DOHH2 (cell line): ENCODE measurements around the gene CACHD1.

Experiments
- H3F3A ChIP-seq: fragments of 200-600 bp; sonication (generic), shearing (Covaris generic); 2 replicates; pipeline ENCODE4 v1.6.0; 2016; ENCODE audit warnings: antibody characterized with exemption, mild to moderate bottlenecking; ENCODE audit not compliant: control insufficient read depth, insufficient read depth
- H3K27ac ChIP-seq: fragments of 200-600 bp; sonication (generic); 2 replicates; pipeline ENCODE4 v1.5.1; 2014; ENCODE audit warnings: low read depth, mild to moderate bottlenecking, low read length, moderate library complexity
- H3K27me3 ChIP-seq: fragments of 200-600 bp; sonication (generic); 2 replicates; pipeline ENCODE4 v1.6.1; 2014; ENCODE audit warnings: mild to moderate bottlenecking, low read length, mixed read lengths; ENCODE audit not compliant: control insufficient read depth
- H3K36me3 ChIP-seq: fragments of 200-600 bp; sonication (generic); 2 replicates; pipeline ENCODE4 v1.6.1; 2014; ENCODE audit warnings: mild to moderate bottlenecking, low read length, moderate library complexity, mixed read lengths; ENCODE audit not compliant: control insufficient read depth
- H3K4me1 ChIP-seq: fragments of 200-600 bp; sonication (generic); 2 replicates; pipeline ENCODE4 v1.6.1; 2014; ENCODE audit warnings: mild to moderate bottlenecking, low read length, mixed read lengths; ENCODE audit not compliant: control insufficient read depth
- H3K4me2 ChIP-seq: fragments of 200-600 bp; sonication (generic); 2 replicates; pipeline ENCODE4 v1.6.0; 2014; ENCODE audit warnings: mild to moderate bottlenecking, low read length, moderate library complexity
- H3K4me3 ChIP-seq: fragments of 200-600 bp; sonication (generic); 2 replicates; pipeline ENCODE4 v1.5.1; 2014; ENCODE audit warnings: mild to moderate bottlenecking, low read length, mixed read lengths
- H3K79me2 ChIP-seq: fragments of 200-600 bp; sonication (generic); 2 replicates; pipeline ENCODE4 v1.6.1; 2014; ENCODE audit warnings: mild to moderate bottlenecking, low read length, mixed read lengths; ENCODE audit not compliant: control insufficient read depth
- H3K9me2 ChIP-seq: fragments of 200-600 bp; sonication (generic); replicated peaks from 2 replicates; pipeline ENCODE4 v1.6.1; 2014; ENCODE audit warnings: mild to moderate bottlenecking, low read length, mixed read lengths; ENCODE audit not compliant: control insufficient read depth
- H3K9me3 ChIP-seq: fragments of 200-600 bp; sonication (generic); 2 replicates; pipeline ENCODE4 v1.6.1; 2014; ENCODE audit warnings: antibody characterized with exemption, low read length, mixed read lengths; ENCODE audit not compliant: control insufficient read depth, insufficient read depth
- H4K20me1 ChIP-seq: fragments of 200-600 bp; sonication (generic); 2 replicates; pipeline ENCODE4 v1.6.0; 2014; ENCODE audit warnings: low read depth, mild to moderate bottlenecking, antibody characterized with exemption, low read length, moderate library complexity; ENCODE audit not compliant: control insufficient read depth, insufficient read depth
- CTCF ChIP-seq: fragments of 200-600 bp; sonication (generic); IDR thresholded peaks from one replicate; pipeline ENCODE4 v1.5.1; 2014; ENCODE audit warnings: antibody characterized with exemption, mild to moderate bottlenecking, low read depth, low read length; ENCODE audit not compliant: poor library complexity, severe bottlenecking
- EZH2phosphoT487 ChIP-seq: fragments of 200-600 bp; sonication (generic); IDR thresholded peaks from 2 replicates; pipeline ENCODE4 v1.6.1; 2017; ENCODE audit warnings: borderline replicate concordance, mild to moderate bottlenecking, antibody characterized with exemption, low read length, moderate library complexity, mixed read lengths

The CACHD1 gene

GRCh38 chr1:64645735-64646134 is 175.8 kb downstream of the CACHD1 start:
- Histone ChIP-seq H3K4me3 (no peak overlapping the region), H3K27me3 (peaks cover 5% of the 10 kb centered on the region; the same call in 1 of the 2 replicates), H3K4me2 (no peak overlapping the region), H3K36me3 (no peaks in the 10 kb centered on the region), H3K9me3 (no peaks in the 10 kb centered on the region), H3K9me2 (no peaks in the 10 kb centered on the region), H3K79me2 (no peaks in the 10 kb centered on the region), H3F3A (no peaks in the 10 kb centered on the region), H4K20me1 (no peaks in the 10 kb centered on the region), H3K27ac (no peak overlapping the region), H3K4me1 (no peaks in the 10 kb centered on the region)
- no peak for TF ChIP-seq EZH2phosphoT487
- no peak for TF ChIP-seq CTCF

- H3K4me1 ChIP-seq: no peaks in the 10 kb centered on the region
- no peak overlapping the region for H3K4me2 ChIP-seq
- TF ChIP-seq CTCF (no peak), EZH2phosphoT487 (no peak)
- H3K9me2 ChIP-seq: no peaks in the 10 kb centered on the region
- no peaks in the 10 kb centered on the region for H4K20me1 ChIP-seq
- H3F3A ChIP-seq: no peaks in the 10 kb centered on the region
- H3K36me3 ChIP-seq: no peaks in the 10 kb centered on the region
- H3K4me3 ChIP-seq: no peak overlapping the region
- peaks cover 9% of the 10 kb centered on the region for H3K27me3 ChIP-seq
- no peaks in the 10 kb centered on the region for H3K9me3 ChIP-seq
- H3K79me2 ChIP-seq: no peaks in the 10 kb centered on the region
- no peak overlapping the region for H3K27ac ChIP-seq
Observed at GRCh38 chr1:64650411-64650810, 180.5 kb downstream of the CACHD1 start.

- Histone ChIP-seq H3K27ac (no peak overlapping the region), H3K27me3 (peaks cover 13% of the 10 kb centered on the region), H3K36me3 (no peaks in the 10 kb centered on the region), H4K20me1 (no peaks in the 10 kb centered on the region), H3K9me3 (no peaks in the 10 kb centered on the region), H3K4me3 (no peak overlapping the region), H3K4me2 (no peak overlapping the region), H3F3A (no peaks in the 10 kb centered on the region), H3K79me2 (no peaks in the 10 kb centered on the region), H3K4me1 (no peaks in the 10 kb centered on the region), H3K9me2 (no peaks in the 10 kb centered on the region)
- TF ChIP-seq CTCF (no peak), EZH2phosphoT487 (no peak)
Observed at GRCh38 chr1:64651841-64652240, 181.9 kb downstream of the CACHD1 start.

GRCh38 chr1:64653466-64653865 is 183.5 kb downstream of the CACHD1 start:
- H4K20me1 ChIP-seq: no peaks in the 10 kb centered on the region
- H3K4me2 ChIP-seq: no peak overlapping the region
- H3K9me3 ChIP-seq: no peaks in the 10 kb centered on the region
- peaks cover 16% of the 10 kb centered on the region for H3K27me3 ChIP-seq
- no peaks in the 10 kb centered on the region for H3K9me2 ChIP-seq
- no peak overlapping the region for H3K27ac ChIP-seq
- H3K4me3 ChIP-seq: no peak overlapping the region
- H3K79me2 ChIP-seq: no peaks in the 10 kb centered on the region
- H3F3A ChIP-seq: no peaks in the 10 kb centered on the region
- TF ChIP-seq CTCF (no peak), EZH2phosphoT487 (no peak)
- no peaks in the 10 kb centered on the region for H3K4me1 ChIP-seq
- H3K36me3 ChIP-seq: no peaks in the 10 kb centered on the region
